Activated T-cell treated with anti-CD3 and anti-CD28 coated beads for 48 hours (primary cell): ENCODE data around the gene EPB41L3.
"Not testable (repeated sequence)": the region's sequence is repeated elsewhere in the genome, so short reads cannot be mapped to it uniquely, and the experiment has no call there.

ENCODE experiments used
- DNase-seq: peaks from one replicate; pipeline ENCODE4 v3.0.0-alpha.2; 2020; ENCODE audit warnings: low read depth

The EPB41L3 gene

DNA sequence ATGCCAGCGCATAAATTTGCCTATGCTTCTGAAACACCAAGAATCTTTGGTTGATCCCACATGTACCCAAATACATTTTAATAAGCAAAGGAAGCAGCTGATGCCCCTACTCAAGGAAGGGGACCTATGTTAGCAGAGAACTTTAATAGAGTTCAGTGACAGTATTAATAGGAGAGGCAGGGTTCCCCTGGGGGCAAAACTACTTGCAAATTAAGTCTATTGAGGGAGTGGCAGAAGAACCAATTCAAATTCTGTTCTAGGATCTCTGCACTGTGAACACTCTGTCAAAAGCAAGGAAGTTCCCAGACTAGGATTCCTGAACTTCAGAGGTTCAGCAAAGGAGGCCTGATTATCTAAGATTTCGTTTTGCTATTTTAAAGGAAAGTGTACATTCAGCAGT lies 47.5 kb downstream of the EPB41L3 start:
- no peak for DNase-seq

- no peak for DNase-seq
Observed at GRCh38 chr18:5490753-5491480, 52.9 kb downstream of the EPB41L3 start.

GRCh38 chr18:5488844-5489243 lies 55.0 kb downstream of the EPB41L3 start:
- DNase-seq, result no peak

DNA sequence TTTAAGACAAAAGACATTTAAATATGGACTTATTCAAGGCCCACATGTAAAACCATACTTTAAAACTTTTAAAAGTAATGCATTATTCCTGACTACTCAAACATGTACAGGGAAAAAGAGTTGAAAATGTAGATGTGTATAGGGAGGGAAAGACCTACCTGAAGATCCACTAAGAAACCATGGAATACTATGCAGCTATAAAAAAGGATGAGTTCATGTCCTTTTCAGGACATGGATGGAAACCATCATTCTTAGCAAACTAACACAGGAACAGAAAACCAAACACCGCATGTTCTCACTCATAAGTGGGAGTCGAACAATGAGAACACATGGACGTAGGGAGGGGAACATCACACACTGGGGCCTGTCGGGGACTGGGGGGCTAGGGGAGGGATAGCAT lies 55.8 kb downstream of the EPB41L3 start:
- not testable (repeated sequence) for DNase-seq

DNA sequence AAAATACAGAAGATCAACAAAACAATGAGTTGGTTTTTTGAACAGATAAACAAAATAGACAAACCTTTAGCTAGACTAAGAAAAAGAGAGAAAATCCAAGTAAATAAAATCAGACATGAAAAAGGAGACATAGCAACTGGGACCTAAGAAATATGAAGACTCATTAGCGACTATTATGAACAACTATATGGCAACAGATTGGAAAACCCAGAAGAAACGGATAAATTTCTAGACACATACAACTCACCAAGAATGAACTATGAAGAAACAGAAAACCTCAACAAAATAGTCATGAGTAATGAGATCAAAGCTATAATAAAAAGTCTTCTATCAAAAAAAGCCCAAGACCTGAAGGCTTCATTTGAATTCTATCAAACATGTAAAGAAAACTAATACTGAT lies 59.3 kb downstream of the EPB41L3 start:
- no peak for DNase-seq

DNA sequence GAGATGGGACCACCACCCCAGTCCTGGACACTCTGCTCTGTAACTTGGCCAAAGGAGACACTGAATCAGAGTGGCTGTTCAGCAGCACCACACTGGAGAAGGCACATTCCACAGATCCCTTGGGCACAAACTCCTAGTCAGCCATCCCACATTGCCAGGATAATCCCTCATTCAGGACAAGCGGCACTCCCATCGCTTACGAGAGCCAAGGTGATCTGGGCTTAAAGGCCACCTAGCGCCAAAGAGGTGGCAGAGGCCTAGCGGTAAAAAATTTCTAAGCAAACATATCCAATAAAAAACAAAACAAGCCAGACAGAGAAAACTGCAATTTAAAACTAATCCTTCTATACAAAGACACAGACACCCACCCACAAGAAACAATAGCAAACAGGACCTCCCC lies 62.2 kb downstream of the EPB41L3 start:
- DNase-seq, result no peak

GRCh38 chr18:5478261-5478660 lies 65.5 kb downstream of the EPB41L3 start:
- DNase-seq, result no peak

- DNase-seq, result no peak
Observed at GRCh38 chr18:5476961-5477800, 66.6 kb downstream of the EPB41L3 start.

GRCh38 chr18:5475267-5475666 lies 68.5 kb downstream of the EPB41L3 start:
- no peak for DNase-seq

DNA sequence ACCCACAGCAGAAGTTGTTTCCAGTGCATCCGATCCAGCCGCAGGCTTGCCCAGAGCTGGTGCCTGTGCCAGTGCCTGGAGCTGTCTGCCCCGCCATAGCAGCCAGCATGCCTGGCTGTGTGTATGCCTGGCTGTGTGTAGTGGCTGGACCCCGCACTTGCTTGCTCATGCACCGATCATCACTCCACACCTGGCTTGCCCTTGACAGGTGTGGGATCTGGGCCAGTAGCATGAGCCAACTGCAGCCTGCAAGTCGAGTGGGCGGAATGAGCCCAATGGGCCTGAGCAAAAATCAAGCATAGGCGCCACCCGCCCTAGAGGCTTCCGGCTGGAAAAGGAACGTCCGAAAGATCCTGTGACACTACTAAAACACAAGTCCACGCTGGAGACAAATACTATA lies 74.5 kb downstream of the EPB41L3 start:
- DNase-seq, result no peak

- no peak for DNase-seq
Observed at GRCh38 chr18:5468394-5468793, 75.4 kb downstream of the EPB41L3 start.

- DNase-seq, result no peak
Observed at GRCh38 chr18:5467671-5468070, 76.1 kb downstream of the EPB41L3 start.

DNA sequence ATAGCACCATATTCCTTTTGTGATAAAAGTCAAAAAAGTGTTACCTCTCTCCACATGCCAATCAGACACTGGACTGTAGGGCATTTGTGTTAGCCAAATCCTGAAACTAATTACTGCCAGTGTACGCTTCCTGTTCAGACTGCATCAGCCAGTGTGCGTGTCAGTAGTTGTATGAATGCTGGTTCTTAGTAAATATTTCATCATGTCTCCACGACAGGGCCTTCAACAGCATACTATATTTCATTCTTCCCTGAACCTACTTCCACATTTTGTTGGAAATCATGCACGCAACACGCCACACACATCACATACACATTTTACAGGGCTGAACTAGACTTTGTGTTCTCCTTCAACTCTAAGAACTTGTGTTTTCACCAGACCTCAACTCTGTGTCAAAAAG lies 77.5 kb downstream of the EPB41L3 start:
- DNase-seq, result no peak

- no peak for DNase-seq
Observed at GRCh38 chr18:5464251-5464650, 79.5 kb downstream of the EPB41L3 start.

- DNase-seq, result no peak
Observed at GRCh38 chr18:5463831-5464230, 80.0 kb downstream of the EPB41L3 start.

GRCh38 chr18:5463390-5463789 lies 80.4 kb downstream of the EPB41L3 start:
- DNase-seq, result no peak

- DNase-seq, result no peak
Observed at GRCh38 chr18:5462227-5462626, 81.6 kb downstream of the EPB41L3 start.

DNA sequence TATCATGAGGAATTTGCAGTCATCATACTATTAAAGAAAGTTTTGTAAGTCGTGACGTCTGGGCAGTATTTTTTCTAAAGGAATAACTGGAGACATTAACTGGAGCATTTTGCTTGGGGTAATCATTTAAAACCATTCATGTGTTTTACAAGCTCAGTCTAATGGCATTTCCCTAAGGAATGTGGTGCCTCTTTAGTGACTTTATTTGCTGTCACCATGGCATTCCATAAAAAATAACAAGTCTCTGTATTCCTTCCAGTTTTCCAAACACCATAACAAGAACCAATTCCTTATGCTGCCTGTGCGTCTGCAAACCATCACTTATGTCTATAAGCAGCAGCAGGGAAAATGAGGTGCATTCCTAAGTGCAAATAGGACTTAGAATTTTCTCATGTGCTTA lies 82.8 kb downstream of the EPB41L3 start:
- no peak for DNase-seq

- DNase-seq, result no peak
Observed at GRCh38 chr18:5457462-5457957, 86.3 kb downstream of the EPB41L3 start.

DNA sequence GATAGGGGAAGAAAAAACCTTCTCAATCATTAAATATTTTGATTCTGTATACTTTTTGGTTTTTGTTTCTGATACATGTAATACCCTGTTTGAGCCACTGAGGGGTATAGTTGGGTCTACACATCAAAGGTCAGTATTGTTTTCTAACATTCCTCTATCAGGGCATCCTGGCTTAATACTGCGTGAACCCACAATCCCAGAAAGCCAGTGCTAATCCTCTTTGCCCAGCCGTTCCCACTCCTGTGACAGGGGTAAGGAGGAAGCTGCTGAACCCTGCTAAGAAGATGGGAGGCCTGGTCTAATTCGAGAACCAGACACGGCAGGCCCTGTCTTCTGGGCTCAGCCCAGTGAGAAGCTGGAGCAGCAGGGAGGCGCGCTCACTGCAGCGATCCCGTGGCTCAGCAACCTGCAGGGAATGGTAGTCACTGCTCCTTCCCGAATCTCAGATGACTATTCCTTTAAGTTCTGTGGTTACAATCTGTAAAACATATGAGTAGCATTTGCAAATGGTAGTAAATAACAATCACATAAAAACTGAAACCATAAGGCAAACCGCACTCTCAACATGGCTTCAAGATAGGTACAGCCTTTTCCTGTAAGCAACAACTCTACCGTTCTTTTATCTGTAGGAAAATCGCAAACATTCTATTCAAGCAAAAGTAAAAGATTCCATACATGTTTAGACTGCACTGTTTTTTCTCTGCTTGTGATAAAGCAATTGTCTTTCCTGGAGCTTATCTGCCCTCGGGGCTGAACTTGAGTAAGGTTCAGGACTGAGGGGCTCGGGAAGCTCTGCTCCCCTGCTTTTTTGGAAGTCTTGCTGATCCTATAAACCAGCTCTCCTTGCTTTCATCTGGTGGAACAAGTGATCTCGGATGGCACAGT lies 87.0 kb downstream of the EPB41L3 start:
- no peak for DNase-seq

DNA sequence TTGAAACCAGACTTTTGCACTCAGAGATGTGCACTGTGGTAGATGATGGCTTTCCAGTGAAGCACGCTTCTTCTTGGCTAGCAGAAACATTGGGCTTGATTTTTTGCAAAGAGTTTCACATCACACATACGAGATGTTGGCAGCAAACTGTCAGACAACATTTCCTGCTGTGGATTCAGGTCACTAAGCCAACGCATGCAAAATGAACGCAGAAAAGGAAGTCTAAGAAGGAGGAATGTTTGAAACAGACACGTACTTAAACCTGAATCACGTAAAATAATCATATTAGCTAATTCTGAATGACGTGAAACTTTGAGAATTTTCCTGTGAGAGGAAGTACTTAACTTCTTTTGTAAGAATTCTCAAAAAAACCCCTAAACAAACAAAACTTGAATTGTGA lies 88.1 kb downstream of the EPB41L3 start:
- no peak for DNase-seq

DNA sequence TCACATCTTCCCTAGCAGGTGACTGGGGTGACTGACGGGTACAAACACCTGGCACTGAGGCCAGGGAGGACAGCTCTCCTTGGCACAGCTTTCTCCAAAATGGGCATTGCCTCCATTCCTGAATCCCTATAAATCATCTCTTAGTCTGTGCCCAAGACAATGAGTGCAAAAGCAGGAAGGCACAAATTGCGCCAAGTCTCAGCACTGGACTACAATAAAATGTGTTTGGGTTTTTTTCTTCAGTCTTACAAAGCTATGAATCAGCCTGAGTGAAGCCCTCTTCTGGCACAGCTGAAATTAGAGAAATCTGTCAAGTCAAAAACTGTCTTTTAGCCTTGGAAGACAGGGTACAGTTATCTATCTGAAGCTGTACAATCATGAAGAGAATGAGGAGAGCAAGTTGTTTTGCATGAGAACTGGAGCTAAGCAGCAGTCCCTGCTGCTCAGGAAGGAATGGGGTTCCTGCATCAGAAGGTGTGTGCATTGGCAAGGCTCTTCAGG lies 90.8 kb downstream of the EPB41L3 start:
- no peak for DNase-seq
